Stimulated activated CD8-positive, alpha-beta memory T cell treated with anti-CD3 and anti-CD28 coated beads, Interleukin-12 subunit alpha, Interleukin-12 subunit beta, amount 100 ng/mL, for 24 hours (primary cell): ENCODE measurements around the gene HTR3C.
A peak's percentile ranks its signal among the peaks of the same experiment; 100 is the strongest.
"Not testable (repeated sequence)": the region's sequence is repeated elsewhere in the genome, so short reads cannot be mapped to it uniquely, and the experiment has no call there.

Experiments used
- DNase-seq: peaks from one replicate; pipeline ENCODE4 v3.0.0-alpha.2; 2020; ENCODE audit errors: extremely low read depth

The HTR3C gene

GRCh38 chr3:184052767-184053166 is at the start of gene HTR3C:
TSS of gene HTR3C (plus strand) at chr3:184053047. CDS start at chr3:184053081, 34 bp downstream.
- DNase-seq: no peak

GRCh38 chr3:184003187-184003967 is 49.5 kb upstream of the HTR3C start:
- no peak for DNase-seq

GRCh38 chr3:184004476-184004875 is 48.4 kb upstream of the HTR3C start:
- DNase-seq: no peak

GRCh38 chr3:184005941-184006507 is 46.8 kb upstream of the HTR3C start:
- no peak for DNase-seq

- DNase-seq: not testable (repeated sequence)
These were observed 45.6 kb upstream of the HTR3C start for GRCh38 chr3:184007143-184007813.

GRCh38 chr3:184008161-184008560 is 44.7 kb upstream of the HTR3C start:
- no peak for DNase-seq

- no peak for DNase-seq
These were observed 41.5 kb upstream of the HTR3C start for GRCh38 chr3:184011230-184011876.

GRCh38 chr3:184011937-184012889 is 40.6 kb upstream of the HTR3C start:
- DNase-seq: no peak

- DNase-seq: no peak
These were observed 37.3 kb upstream of the HTR3C start for GRCh38 chr3:184015381-184016019.

- DNase-seq: no peak
These were observed 36.7 kb upstream of the HTR3C start for GRCh38 chr3:184016169-184016570.

GRCh38 chr3:184016811-184017671 is 35.8 kb upstream of the HTR3C start:
- DNase-seq: peak; percentile 15

- peak; percentile 64 for DNase-seq
These were observed 35.0 kb upstream of the HTR3C start, which contains the start of gene ABCC5 for GRCh38 chr3:184017672-184018423. TSS of gene ABCC5 (minus strand) at chr3:184017884. CDS start at chr3:184014392, 3,492 bp downstream.

GRCh38 chr3:184018424-184018973 is 34.3 kb upstream of the HTR3C start:
- DNase-seq: no peak

GRCh38 chr3:184022323-184022722 is 30.5 kb upstream of the HTR3C start:
- DNase-seq: no peak

- DNase-seq: not testable (repeated sequence)
These were observed 27.6 kb upstream of the HTR3C start for GRCh38 chr3:184025256-184025655.

- not testable (repeated sequence) for DNase-seq
These were observed 24.5 kb upstream of the HTR3C start for GRCh38 chr3:184028275-184028890.

GRCh38 chr3:184029443-184029842 is 23.4 kb upstream of the HTR3C start:
- DNase-seq: no peak

- DNase-seq: no peak
These were observed 22.3 kb upstream of the HTR3C start for GRCh38 chr3:184030536-184030935.
